ENCODE data around the gene SUCO.

Gene SUCO

DNA sequence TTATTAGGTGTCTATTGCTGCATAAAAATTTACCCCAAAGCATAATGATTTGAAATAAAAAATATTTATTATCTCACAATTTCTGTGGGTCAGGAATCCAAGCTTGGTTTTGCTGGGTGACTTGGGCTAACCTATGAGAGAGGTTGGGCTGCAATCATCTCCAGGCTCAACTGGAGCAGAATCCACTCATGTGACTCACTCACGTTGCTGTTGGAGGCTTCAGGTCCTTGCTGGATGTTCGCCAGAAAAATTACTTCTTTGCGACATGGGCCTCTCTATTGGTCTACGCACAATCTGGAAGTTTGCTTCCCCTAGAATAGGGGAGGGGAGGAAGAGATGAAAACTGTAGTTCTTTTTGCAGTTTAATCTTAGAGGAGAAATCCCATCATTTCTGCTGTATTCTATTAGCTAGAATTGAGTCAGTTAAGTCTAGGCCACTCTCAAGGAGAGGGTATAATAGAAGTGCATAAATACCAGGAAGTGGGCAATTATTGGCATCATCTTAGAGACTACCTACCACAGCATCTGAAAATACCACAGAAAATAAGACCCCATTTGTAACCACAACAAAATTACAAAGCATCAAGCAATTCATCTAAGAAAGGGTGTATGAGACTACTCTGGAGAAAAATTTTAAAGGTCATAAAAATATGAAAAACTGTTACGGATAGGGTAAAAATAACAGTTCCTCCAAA, 120.2 kb downstream of the SUCO start:
- DNase-seq, result no peak

DNA sequence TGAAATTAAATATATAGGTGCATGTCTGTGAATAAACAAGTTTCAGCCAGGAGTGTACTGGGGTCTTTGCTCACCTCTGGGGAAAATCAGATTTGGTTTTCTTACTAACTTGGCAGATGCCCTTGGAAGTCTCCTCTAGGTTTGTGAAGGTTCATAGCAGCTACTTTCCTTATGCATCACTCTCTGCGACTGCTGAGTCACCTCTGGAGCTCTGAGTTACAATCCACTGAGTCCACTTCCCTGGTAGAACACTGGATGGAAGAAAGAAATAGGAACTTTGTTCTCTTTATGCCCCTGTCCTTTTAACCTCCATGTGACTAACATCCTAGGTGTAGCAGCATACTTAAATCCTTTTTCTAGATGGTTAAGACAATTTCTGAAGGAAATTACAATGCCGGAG, 121.6 kb downstream of the SUCO start:
- DNase-seq, result no peak

DNA sequence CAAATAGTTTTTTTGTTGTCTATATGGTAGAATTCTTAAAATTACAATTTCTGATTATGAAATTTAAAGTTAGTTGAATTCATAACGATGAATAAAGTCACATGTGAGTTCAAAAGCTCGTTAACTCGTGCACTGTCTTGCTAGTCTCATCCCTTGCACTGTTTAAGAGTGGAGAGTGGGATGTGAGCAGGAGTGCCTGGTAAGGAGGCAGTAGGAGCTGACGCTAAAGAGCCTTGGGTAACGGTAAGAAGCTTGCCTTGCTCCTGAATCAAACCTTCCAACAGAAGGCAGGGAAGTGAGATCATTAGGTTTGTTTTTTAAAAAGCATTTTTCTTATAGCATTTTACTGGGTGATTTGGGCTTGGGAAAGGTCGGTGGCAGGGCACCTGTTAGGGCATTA, 123.6 kb downstream of the SUCO start:
- no peak for DNase-seq

DNA sequence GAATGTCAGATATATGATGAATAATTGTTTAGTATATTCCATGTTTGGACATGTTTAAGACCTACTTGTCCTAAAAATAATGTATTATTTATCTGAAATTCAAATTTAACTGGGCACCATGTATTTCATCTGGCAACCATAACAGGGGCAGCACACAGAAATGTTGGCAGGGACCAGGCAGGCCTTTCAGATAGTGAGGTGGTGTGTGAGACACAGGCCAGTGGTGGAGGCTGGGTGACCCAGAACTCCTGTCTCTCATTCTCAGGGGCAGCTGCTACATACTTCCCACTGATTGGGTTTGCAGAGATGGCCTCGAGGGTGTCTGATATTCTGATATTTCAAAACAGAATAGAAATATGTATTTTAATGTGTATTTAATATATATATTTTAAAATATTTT, 124.6 kb downstream of the SUCO start:
- no peak for DNase-seq

GRCh38 chr1:172658871-172659453, 126.0 kb downstream of the SUCO start, which contains the start of gene FASLG:
Gene FASLG, plus strand, starts transcription at chr1:172659103. Its CDS starts 99 bp downstream, at chr1:172659202.
- DNase-seq, result no peak

GRCh38 chr1:172661107-172661506, 128.2 kb downstream of the SUCO start:
- no peak for DNase-seq
